HepG2 (cell line): ENCODE measurements around the gene CAPZA1. TPM values are rescaled to one million over a fixed set of nuclear protein-coding genes. Genes with fewer than 3 reads are reported as not detected.

Experiments
- ATM ChIP-seq: fragments of 450-650 bp; IDR thresholded peaks from 2 replicates; pipeline ENCODE4 v1.7.1; 2017; ENCODE audit warnings: mild to moderate bottlenecking, borderline replicate concordance
- KLF16 ChIP-seq, 2 experiments: sonication (generic) in 1 of 2; formaldehyde crosslinking in 1 of 2; IDR thresholded peaks; 2 replicates each; pipeline versions ENCODE4 v1.6.1 to v1.8.0; 2016 to 2023; ENCODE audit warnings: missing genetic modification reagents in 2 of 2, missing compliant biosample characterization in 1 of 2
- NR2F6 ChIP-seq, 2 experiments: IDR thresholded peaks; 2 replicates each; pipeline ENCODE4 v1.6.1; 2016; ENCODE audit warnings: antibody characterized with exemption in 1 of 2, mild to moderate bottlenecking in 1 of 2
- RNF2 ChIP-seq: fragments of 450-650 bp; conservative IDR thresholded peaks from 2 replicates; pipeline ENCODE4 v1.6.1; 2016; ENCODE audit warnings: low read depth
- SKI ChIP-seq: fragments of 450-650 bp; IDR thresholded peaks from one replicate; pipeline ENCODE4 v1.6.1; 2018; ENCODE audit warnings: mild to moderate bottlenecking; ENCODE audit not compliant: partially characterized antibody
- SRY ChIP-seq: sonication (generic); formaldehyde crosslinking; IDR thresholded peaks from 2 replicates; pipeline ENCODE4 v1.8.0; 2022; ENCODE audit warnings: mild to moderate bottlenecking, missing genetic modification reagents
- TAF15 ChIP-seq: fragments of 200-400 bp; formaldehyde crosslinking; IDR thresholded peaks from one replicate; pipeline ENCODE4 v1.6.1; 2018; ENCODE audit warnings: mild to moderate bottlenecking, low read depth, low read length; ENCODE audit not compliant: poor library complexity, severe bottlenecking
- TMF1 ChIP-seq: sonication (generic); formaldehyde crosslinking; IDR thresholded peaks from 2 replicates; pipeline ENCODE4 v1.8.1; 2022; ENCODE audit warnings: low read depth, missing genetic modification reagents
- TOPORS ChIP-seq: sonication (generic); formaldehyde crosslinking; IDR thresholded peaks from 2 replicates; pipeline ENCODE4 v1.8.0; 2023; ENCODE audit warnings: mild to moderate bottlenecking, missing genetic modification reagents
- ZNF326 ChIP-seq: sonication (generic); formaldehyde crosslinking; IDR thresholded peaks from 2 replicates; pipeline ENCODE4 v1.4.0; 2020; ENCODE audit warnings: missing genetic modification reagents, borderline replicate concordance
- ZNF382 ChIP-seq: sonication (generic); formaldehyde crosslinking; IDR thresholded peaks from 2 replicates; pipeline ENCODE4 v1.5.0; 2020; ENCODE audit warnings: missing genetic modification reagents, mild to moderate bottlenecking, borderline replicate concordance
- ZNF530 ChIP-seq: sonication (generic); formaldehyde crosslinking; IDR thresholded peaks from 2 replicates; pipeline ENCODE4 v1.5.0; 2020; ENCODE audit warnings: low read depth, mild to moderate bottlenecking, missing genetic modification reagents
- ZSCAN12 ChIP-seq: sonication (generic); formaldehyde crosslinking; IDR thresholded peaks from 2 replicates; pipeline ENCODE4 v1.9.0; 2021; ENCODE audit warnings: mild to moderate bottlenecking, missing genetic modification reagents
- ZSCAN20 ChIP-seq: sonication (generic); formaldehyde crosslinking; IDR thresholded peaks from 2 replicates; pipeline ENCODE4 v1.4.0; 2020; ENCODE audit warnings: missing genetic modification reagents, mild to moderate bottlenecking, borderline replicate concordance
- polyA plus RNA-seq, 8 experiments: library from polyadenylated mRNA; depleted of rRNA in 3 of 8; stranded (reverse) in 7 of 8; unstranded in 1 of 8; fragments of >200 nt; fragmentation: Illumina TruSeq in 4 of 8; extraction: Trizol in 4 of 8; gene quantifications; 2 replicates each; pipeline versions ENCODE4 v1.2.1 to v1.2.3, GENCODE V29; 2011 to 2016; ENCODE audit warnings: low read depth in 4 of 8, missing spikeins in 1 of 8, mixed read lengths in 1 of 8; ENCODE audit not compliant: insufficient read depth in 1 of 8
- total RNA-seq, 5 experiments: library from RNA; depleted of rRNA; stranded (reverse); fragments of >200 nt; fragmentation: Illumina TruSeq; extraction: Trizol; gene quantifications; 2 replicates each; pipeline ENCODE4 v1.2.3, GENCODE V29; 2016; ENCODE audit warnings: low read depth in 1 of 5
- TF ChIP-seq, protein P1 (sequence below): sonication (generic); IDR thresholded peaks from 2 replicates; pipeline ENCODE4 v1.6.1; 2016; ENCODE audit warnings: low read depth, borderline replicate concordance
- TF ChIP-seq, protein P2 (sequence below): sonication (generic); formaldehyde crosslinking; IDR thresholded peaks from 2 replicates; pipeline ENCODE4 v1.4.0; 2020; ENCODE audit warnings: mild to moderate bottlenecking, missing genetic modification reagents
- TF ChIP-seq, protein P3 (sequence below): sonication (generic); formaldehyde crosslinking; IDR thresholded peaks from 2 replicates; pipeline ENCODE4 v1.4.0; 2020; ENCODE audit warnings: missing genetic modification reagents
- TF ChIP-seq, protein P4 (sequence below): IDR thresholded peaks from 2 replicates; pipeline ENCODE4 v1.6.1; 2016; ENCODE audit warnings: missing compliant biosample characterization, missing genetic modification reagents, borderline replicate concordance
- TF ChIP-seq, protein P5 (sequence below): sonication (generic); formaldehyde crosslinking; IDR thresholded peaks from 2 replicates; pipeline ENCODE4 v1.9.0; 2022; ENCODE audit warnings: missing genetic modification reagents, mild to moderate bottlenecking, borderline replicate concordance

Gene CAPZA1
- total and polyA plus RNA-seq, 2 of the 13 experiments (the other 11 are each of a cell fraction or from before 2014, with no cell fraction given), result 67.0 to 117 TPM

DNA sequence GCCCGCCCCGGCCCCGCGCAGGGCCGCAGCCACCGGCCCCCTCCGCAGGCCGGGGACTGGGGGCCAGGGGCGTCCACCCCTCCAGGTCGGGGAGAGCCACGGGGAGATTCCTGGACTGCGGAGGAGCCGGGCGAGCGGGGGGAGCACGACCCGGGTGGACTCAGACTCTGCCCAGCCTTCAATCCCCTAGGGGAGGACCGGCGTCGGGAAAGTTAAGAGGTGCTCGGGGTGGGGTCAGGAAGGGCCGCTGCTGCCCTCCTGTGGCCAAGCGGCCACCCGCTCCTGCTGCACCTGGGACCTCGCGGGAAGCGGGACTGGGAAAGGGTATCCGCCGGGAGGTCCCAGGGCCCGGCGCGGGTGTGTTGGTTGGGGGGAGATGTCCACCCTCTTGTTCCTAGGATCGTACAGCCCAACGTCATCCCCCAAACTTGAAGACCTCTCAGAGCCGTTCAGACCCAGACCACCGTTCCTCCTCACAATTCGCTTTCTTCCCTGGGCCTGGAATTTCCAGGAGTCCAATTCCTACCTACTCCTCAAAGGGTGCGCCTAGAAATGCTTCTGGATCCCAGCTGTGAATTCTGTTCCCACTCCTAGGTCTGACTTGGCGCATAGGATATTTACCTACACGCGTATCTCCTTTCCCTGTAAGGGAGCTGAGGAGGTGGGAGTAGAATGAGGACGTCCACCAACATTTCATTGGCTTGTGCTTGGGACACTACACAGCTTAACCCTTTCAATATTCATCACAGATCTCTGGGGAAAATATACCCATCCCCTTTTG lies 87.8 kb downstream of the CAPZA1 start (continued):
- no peak for TF ChIP-seq ZSCAN20 (CRISPR knock-in tag)
- TF ChIP-seq ZNF530, result no peak
- no peak for TF ChIP-seq ATM
- TF ChIP-seq TAF15, result no peak
- TF ChIP-seq TOPORS (CRISPR knock-in tag), result no peak
- TF ChIP-seq SRY (CRISPR knock-in tag), result 0 out of 2 replicates have a peak, but pooled peaks have one; percentile 17
- no peak for TF ChIP-seq NR2F6 (IDR thresholded peaks at IDR 0.05)
- TF ChIP-seq NR2F6 (CRISPR knock-in tag; IDR thresholded peaks at IDR 0.05), result peak; percentile 6; the same call in 1 of the 2 replicates
- TF ChIP-seq RNF2, result 0 out of 2 replicates have a peak, but pooled peaks have one; percentile 19
- TF ChIP-seq, protein P1, sequence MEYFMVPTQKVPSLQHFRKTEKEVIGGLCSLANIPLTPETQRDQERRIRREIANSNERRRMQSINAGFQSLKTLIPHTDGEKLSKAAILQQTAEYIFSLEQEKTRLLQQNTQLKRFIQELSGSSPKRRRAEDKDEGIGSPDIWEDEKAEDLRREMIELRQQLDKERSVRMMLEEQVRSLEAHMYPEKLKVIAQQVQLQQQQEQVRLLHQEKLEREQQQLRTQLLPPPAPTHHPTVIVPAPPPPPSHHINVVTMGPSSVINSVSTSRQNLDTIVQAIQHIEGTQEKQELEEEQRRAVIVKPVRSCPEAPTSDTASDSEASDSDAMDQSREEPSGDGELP, result 0 out of 2 replicates have a peak, but pooled peaks have one; percentile 8
- TF ChIP-seq ZNF326 (CRISPR knock-in tag), result no peak
- no peak for TF ChIP-seq ZNF382 (CRISPR knock-in tag)
- TF ChIP-seq, protein P2, sequence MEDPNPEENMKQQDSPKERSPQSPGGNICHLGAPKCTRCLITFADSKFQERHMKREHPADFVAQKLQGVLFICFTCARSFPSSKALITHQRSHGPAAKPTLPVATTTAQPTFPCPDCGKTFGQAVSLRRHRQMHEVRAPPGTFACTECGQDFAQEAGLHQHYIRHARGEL, result no peak
- no peak for TF ChIP-seq TMF1 (CRISPR knock-in tag)
- peak; percentile 68 for TF ChIP-seq SKI
- TF ChIP-seq, protein P3, sequence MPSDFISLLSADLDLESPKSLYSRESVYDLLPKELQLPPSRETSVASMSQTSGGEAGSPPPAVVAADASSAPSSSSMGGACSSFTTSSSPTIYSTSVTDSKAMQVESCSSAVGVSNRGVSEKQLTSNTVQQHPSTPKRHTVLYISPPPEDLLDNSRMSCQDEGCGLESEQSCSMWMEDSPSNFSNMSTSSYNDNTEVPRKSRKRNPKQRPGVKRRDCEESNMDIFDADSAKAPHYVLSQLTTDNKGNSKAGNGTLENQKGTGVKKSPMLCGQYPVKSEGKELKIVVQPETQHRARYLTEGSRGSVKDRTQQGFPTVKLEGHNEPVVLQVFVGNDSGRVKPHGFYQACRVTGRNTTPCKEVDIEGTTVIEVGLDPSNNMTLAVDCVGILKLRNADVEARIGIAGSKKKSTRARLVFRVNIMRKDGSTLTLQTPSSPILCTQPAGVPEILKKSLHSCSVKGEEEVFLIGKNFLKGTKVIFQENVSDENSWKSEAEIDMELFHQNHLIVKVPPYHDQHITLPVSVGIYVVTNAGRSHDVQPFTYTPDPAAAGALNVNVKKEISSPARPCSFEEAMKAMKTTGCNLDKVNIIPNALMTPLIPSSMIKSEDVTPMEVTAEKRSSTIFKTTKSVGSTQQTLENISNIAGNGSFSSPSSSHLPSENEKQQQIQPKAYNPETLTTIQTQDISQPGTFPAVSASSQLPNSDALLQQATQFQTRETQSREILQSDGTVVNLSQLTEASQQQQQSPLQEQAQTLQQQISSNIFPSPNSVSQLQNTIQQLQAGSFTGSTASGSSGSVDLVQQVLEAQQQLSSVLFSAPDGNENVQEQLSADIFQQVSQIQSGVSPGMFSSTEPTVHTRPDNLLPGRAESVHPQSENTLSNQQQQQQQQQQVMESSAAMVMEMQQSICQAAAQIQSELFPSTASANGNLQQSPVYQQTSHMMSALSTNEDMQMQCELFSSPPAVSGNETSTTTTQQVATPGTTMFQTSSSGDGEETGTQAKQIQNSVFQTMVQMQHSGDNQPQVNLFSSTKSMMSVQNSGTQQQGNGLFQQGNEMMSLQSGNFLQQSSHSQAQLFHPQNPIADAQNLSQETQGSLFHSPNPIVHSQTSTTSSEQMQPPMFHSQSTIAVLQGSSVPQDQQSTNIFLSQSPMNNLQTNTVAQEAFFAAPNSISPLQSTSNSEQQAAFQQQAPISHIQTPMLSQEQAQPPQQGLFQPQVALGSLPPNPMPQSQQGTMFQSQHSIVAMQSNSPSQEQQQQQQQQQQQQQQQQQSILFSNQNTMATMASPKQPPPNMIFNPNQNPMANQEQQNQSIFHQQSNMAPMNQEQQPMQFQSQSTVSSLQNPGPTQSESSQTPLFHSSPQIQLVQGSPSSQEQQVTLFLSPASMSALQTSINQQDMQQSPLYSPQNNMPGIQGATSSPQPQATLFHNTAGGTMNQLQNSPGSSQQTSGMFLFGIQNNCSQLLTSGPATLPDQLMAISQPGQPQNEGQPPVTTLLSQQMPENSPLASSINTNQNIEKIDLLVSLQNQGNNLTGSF (CRISPR knock-in tag), result no peak
- TF ChIP-seq, protein P4, sequence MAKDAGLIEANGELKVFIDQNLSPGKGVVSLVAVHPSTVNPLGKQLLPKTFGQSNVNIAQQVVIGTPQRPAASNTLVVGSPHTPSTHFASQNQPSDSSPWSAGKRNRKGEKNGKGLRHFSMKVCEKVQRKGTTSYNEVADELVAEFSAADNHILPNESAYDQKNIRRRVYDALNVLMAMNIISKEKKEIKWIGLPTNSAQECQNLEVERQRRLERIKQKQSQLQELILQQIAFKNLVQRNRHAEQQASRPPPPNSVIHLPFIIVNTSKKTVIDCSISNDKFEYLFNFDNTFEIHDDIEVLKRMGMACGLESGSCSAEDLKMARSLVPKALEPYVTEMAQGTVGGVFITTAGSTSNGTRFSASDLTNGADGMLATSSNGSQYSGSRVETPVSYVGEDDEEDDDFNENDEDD (CRISPR knock-in tag), result peak; percentile 41; the same call in 1 of the 2 replicates
- TF ChIP-seq ZSCAN12 (CRISPR knock-in tag), result no peak
- TF ChIP-seq, protein P5, sequence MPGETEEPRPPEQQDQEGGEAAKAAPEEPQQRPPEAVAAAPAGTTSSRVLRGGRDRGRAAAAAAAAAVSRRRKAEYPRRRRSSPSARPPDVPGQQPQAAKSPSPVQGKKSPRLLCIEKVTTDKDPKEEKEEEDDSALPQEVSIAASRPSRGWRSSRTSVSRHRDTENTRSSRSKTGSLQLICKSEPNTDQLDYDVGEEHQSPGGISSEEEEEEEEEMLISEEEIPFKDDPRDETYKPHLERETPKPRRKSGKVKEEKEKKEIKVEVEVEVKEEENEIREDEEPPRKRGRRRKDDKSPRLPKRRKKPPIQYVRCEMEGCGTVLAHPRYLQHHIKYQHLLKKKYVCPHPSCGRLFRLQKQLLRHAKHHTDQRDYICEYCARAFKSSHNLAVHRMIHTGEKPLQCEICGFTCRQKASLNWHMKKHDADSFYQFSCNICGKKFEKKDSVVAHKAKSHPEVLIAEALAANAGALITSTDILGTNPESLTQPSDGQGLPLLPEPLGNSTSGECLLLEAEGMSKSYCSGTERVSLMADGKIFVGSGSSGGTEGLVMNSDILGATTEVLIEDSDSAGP (CRISPR knock-in tag), result peak; percentile 76; the same call in 1 of the 2 replicates
- peak in 1 of 2 experiments; percentile 57; a peak in 1 of 4 replicates for TF ChIP-seq KLF16 (CRISPR knock-in tag; IDR thresholded peaks at IDR 0.05)
